GM12878 (cell line): ENCODE measurements around the gene PARP2. TPM values are rescaled to one million over a fixed set of nuclear protein-coding genes. Genes with fewer than 3 reads are reported as not detected.
A peak's percentile ranks its signal among the peaks of the same experiment; 100 is the strongest.

Experiments used
- CHD4 ChIP-seq: fragments of 200-600 bp; sonication (generic); IDR thresholded peaks from 2 replicates; pipeline ENCODE4 v1.6.1; 2016; ENCODE audit warnings: mild to moderate bottlenecking
- EZH2 ChIP-seq: IDR thresholded peaks from 2 replicates; pipeline ENCODE4 v1.6.1; 2012; ENCODE audit warnings: low read depth, mild to moderate bottlenecking, control low read depth, inconsistent platforms, low read length, borderline replicate concordance; ENCODE audit not compliant: control insufficient read depth
- FOS ChIP-seq: IDR thresholded peaks from 3 replicates; pipeline ENCODE4 v1.6.1; 2011; ENCODE audit warnings: borderline replicate concordance; ENCODE audit not compliant: insufficient read length; ENCODE audit errors: extremely low read depth
- FOXM1 ChIP-seq: IDR thresholded peaks from 2 replicates; pipeline ENCODE4 v1.6.1; 2012; ENCODE audit warnings: low read depth, mild to moderate bottlenecking, inconsistent platforms, low read length, moderate library complexity
- HDAC6 ChIP-seq: fragments of 200-600 bp; sonication (generic); IDR thresholded peaks from one replicate; pipeline ENCODE4 v1.8.0; 2017; ENCODE audit warnings: antibody characterized with exemption; ENCODE audit not compliant: unreplicated experiment
- IKZF1 ChIP-seq: fragments of 450-650 bp; conservative IDR thresholded peaks from 2 replicates; pipeline ENCODE4 v1.6.1; 2017; ENCODE audit warnings: antibody characterized with exemption, mild to moderate bottlenecking
- IRF3 ChIP-seq: fragments of 450-650 bp; IDR thresholded peaks from 2 replicates; pipeline ENCODE4 v1.6.1; 2014; ENCODE audit warnings: mild to moderate bottlenecking
- JUND ChIP-seq: IDR thresholded peaks from 2 replicates; pipeline ENCODE4 v1.6.1; 2012; ENCODE audit warnings: low read depth, mild to moderate bottlenecking, low read length, improper control_type of control experiment, moderate library complexity
- MEF2B ChIP-seq: fragments of 450-650 bp; IDR thresholded peaks from 2 replicates; pipeline ENCODE4 v1.6.1; 2018; ENCODE audit warnings: mild to moderate bottlenecking, moderate library complexity; ENCODE audit not compliant: partially characterized antibody, poor library complexity, severe bottlenecking
- MTA2 ChIP-seq: fragments of 450-650 bp; IDR thresholded peaks from 2 replicates; pipeline ENCODE4 v1.6.1; 2016; ENCODE audit warnings: low read depth, mild to moderate bottlenecking, moderate library complexity
- PML ChIP-seq: IDR thresholded peaks from 2 replicates; pipeline ENCODE4 v1.6.1; 2012; ENCODE audit warnings: low read length, inconsistent platforms
- PRDM15 ChIP-seq: fragments of 450-650 bp; formaldehyde crosslinking; IDR thresholded peaks from 2 replicates; pipeline ENCODE4 v1.4.0; 2020; ENCODE audit warnings: mild to moderate bottlenecking, moderate library complexity
- REST ChIP-seq: IDR thresholded peaks from 2 replicates; pipeline ENCODE4 v1.6.1; 2012; ENCODE audit warnings: mild to moderate bottlenecking, low read depth, low read length
- RUNX3 ChIP-seq: IDR thresholded peaks from 2 replicates; pipeline ENCODE4 v1.6.1; 2012; ENCODE audit warnings: low read length, inconsistent platforms
- SREBF2 ChIP-seq: IDR thresholded peaks from 2 replicates; pipeline ENCODE4 v1.6.1; 2012; ENCODE audit warnings: mild to moderate bottlenecking, low read length
- USF1 ChIP-seq: IDR thresholded peaks from 2 replicates; pipeline ENCODE4 v1.6.1; 2011; ENCODE audit warnings: borderline replicate concordance, low read depth, mild to moderate bottlenecking, moderate library complexity, mixed read lengths, low read length; ENCODE audit not compliant: insufficient read depth; ENCODE audit errors: extremely low read length
- ZBTB33 ChIP-seq: fragments of 450-650 bp; IDR thresholded peaks from 2 replicates; pipeline ENCODE4 v1.6.1; 2017; ENCODE audit warnings: mild to moderate bottlenecking
- ZNF207 ChIP-seq: fragments of 450-650 bp; IDR thresholded peaks from 2 replicates; pipeline ENCODE4 v1.6.1; 2014; ENCODE audit warnings: antibody characterized with exemption, mild to moderate bottlenecking, borderline replicate concordance
- polyA plus RNA-seq, 11 experiments: library from polyadenylated mRNA; depleted of rRNA in 4 of 11; unstranded in 6 of 11; stranded (reverse) in 5 of 11; fragments of >200 nt; fragmentation: Nextera tagmentation in 4 of 11; fragmentation: Illumina TruSeq in 1 of 11; extraction: Ambion mirVana in 4 of 11; extraction: Trizol in 1 of 11; gene quantifications; 1 replicate in 1 of 11; 2 replicates in 10 of 11; pipeline versions ENCODE4 v1.2.1 to v1.2.3, GENCODE V29; 2011 to 2016; ENCODE audit warnings: inconsistent platforms in 2 of 11, missing spikeins in 2 of 11, low read depth in 1 of 11
- total RNA-seq, 4 experiments: library from RNA; depleted of rRNA in 3 of 4; stranded (reverse); fragments of >200 nt in 3 of 4; fragmentation: Illumina TruSeq in 1 of 4; extraction: Trizol in 1 of 4; gene quantifications; 2 replicates each; pipeline versions ENCODE4 v1.2.1 to v1.2.3, GENCODE V29; 2013 to 2021

Gene PARP2
- total and polyA plus RNA-seq, 10 of the 15 experiments (the other 5 are each of a cell fraction or from before 2014, with no cell fraction given), result 26.7 to 75.4 (median 42.3) TPM

- peak; percentile 94 for TF ChIP-seq IKZF1
- TF ChIP-seq MEF2B, result peak; percentile 53
- TF ChIP-seq ZNF207, result no peak
- TF ChIP-seq IRF3, result no peak
- no peak for TF ChIP-seq CHD4
- TF ChIP-seq HDAC6, result no peak
- no peak for TF ChIP-seq USF1
- TF ChIP-seq RUNX3, result peak; percentile 90
- no peak for TF ChIP-seq PRDM15 (CRISPR knock-in tag)
- TF ChIP-seq PML, result no peak
- peak; percentile 73; the same call in 1 of the 2 replicates for TF ChIP-seq FOXM1
- no peak for TF ChIP-seq JUND
- TF ChIP-seq REST, result no peak
- TF ChIP-seq FOS, result no peak
- TF ChIP-seq SREBF2, result no peak
- TF ChIP-seq ZBTB33, result no peak
- TF ChIP-seq EZH2, result no peak
- TF ChIP-seq MTA2, result peak; percentile 96
Observed at GRCh38 chr14:20295067-20295466, 48.4 kb upstream of the PARP2 start (continued).
